ENCODE measurements around the gene FBRSL1.

- TF ChIP-seq CTCF (IDR thresholded peaks at IDR 0.05) (no peak), REST (IDR thresholded peaks at IDR 0.05; ENCODE audit: low read depth, low read length) (no peak), POLR2AphosphoS5 (IDR thresholded peaks at IDR 0.05; ENCODE audit: low read depth, low read length) (no peak), FOXJ3 (CRISPR knock-in tag; IDR thresholded peaks at IDR 0.05) (no peak), SIN3A (IDR thresholded peaks at IDR 0.05; ENCODE audit: borderline replicate concordance, low read depth, low read length) (no peak), TAF1 (IDR thresholded peaks at IDR 0.05; ENCODE audit: borderline replicate concordance, low read depth, low read length) (no peak), EP300 (IDR thresholded peaks at IDR 0.05; ENCODE audit: borderline replicate concordance in 1 of 2, low read depth in 1 of 2, low read length in 1 of 2) (no peak)
- TF ChIP-seq, protein P1, sequence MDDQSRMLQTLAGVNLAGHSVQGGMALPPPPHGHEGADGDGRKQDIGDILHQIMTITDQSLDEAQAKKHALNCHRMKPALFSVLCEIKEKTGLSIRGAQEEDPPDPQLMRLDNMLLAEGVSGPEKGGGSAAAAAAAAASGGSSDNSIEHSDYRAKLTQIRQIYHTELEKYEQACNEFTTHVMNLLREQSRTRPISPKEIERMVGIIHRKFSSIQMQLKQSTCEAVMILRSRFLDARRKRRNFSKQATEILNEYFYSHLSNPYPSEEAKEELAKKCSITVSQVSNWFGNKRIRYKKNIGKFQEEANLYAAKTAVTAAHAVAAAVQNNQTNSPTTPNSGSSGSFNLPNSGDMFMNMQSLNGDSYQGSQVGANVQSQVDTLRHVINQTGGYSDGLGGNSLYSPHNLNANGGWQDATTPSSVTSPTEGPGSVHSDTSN (IDR thresholded peaks at IDR 0.05) = no peak
- TF ChIP-seq, protein P2, sequence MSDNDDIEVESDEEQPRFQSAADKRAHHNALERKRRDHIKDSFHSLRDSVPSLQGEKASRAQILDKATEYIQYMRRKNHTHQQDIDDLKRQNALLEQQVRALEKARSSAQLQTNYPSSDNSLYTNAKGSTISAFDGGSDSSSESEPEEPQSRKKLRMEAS (IDR thresholded peaks at IDR 0.05; ENCODE audit: low read depth) = no peak
Observed at GRCh38 chr12:132444957-132445883, 44.7 kb upstream of the FBRSL1 start.

Data from SK-N-SH (cell line).